GM20000 (cell line): Measurements from ENCODE around the gene UNC119.

Experiments
- DNase-seq: peaks from one replicate; pipeline ENCODE4 v3.0.0; 2012; ENCODE audit warnings: low spot score
- TF ChIP-seq, protein P1 (sequence below): IDR thresholded peaks from 2 replicates; pipeline ENCODE4 v1.5.1; 2012; ENCODE audit warnings: mild to moderate bottlenecking, control low read depth; ENCODE audit errors: extremely low read depth, missing control alignments

UNC119 gene

DNA sequence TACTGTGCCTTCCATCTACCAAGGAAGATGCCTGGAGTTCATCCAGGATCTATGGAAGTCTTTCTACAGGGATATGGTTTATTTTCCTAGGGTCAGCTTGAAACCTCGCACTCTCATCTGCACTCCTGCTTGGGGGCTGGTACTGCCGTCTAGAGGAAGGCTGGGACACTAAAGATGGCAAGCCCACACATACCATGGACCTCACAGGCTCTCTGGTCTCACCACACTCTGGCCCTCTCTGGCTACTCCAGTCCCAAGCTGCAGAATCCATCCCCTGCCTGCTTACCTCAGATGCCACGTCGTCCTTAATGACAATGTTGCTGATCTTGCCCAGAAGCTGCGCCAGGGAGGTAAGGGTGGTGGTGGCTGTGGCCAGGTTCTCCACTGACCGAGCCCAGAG is 2.1 kb upstream of the UNC119 start:
- no peak for DNase-seq
- TF ChIP-seq, protein P1, sequence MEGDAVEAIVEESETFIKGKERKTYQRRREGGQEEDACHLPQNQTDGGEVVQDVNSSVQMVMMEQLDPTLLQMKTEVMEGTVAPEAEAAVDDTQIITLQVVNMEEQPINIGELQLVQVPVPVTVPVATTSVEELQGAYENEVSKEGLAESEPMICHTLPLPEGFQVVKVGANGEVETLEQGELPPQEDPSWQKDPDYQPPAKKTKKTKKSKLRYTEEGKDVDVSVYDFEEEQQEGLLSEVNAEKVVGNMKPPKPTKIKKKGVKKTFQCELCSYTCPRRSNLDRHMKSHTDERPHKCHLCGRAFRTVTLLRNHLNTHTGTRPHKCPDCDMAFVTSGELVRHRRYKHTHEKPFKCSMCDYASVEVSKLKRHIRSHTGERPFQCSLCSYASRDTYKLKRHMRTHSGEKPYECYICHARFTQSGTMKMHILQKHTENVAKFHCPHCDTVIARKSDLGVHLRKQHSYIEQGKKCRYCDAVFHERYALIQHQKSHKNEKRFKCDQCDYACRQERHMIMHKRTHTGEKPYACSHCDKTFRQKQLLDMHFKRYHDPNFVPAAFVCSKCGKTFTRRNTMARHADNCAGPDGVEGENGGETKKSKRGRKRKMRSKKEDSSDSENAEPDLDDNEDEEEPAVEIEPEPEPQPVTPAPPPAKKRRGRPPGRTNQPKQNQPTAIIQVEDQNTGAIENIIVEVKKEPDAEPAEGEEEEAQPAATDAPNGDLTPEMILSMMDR, result no peak

DNA sequence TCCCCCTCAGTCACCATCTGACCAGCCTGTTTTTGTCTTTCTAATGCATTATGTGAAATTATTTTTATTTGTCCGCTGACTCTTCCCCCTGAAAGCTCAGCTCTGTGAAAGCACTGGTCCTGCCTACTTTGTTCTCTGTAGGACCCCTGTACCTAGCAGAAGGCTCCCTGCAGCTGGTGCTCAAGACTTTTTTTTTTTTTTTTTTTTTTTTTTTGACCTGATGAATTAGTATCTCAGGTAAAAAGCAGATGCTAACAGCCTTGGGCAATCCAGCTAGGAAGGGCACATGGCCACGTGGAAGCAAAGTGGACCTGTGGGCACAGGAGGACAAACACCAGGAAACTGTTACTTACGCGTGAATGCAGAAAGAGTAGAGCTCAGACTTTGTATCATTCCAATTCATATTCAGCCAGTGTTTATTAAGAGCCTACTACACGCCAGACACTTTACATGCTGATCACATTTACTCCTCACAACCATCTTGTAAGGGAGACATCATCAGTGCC is 629 bp upstream of the UNC119 start:
- TF ChIP-seq, protein P1, result no peak
- no peak for DNase-seq

DNA sequence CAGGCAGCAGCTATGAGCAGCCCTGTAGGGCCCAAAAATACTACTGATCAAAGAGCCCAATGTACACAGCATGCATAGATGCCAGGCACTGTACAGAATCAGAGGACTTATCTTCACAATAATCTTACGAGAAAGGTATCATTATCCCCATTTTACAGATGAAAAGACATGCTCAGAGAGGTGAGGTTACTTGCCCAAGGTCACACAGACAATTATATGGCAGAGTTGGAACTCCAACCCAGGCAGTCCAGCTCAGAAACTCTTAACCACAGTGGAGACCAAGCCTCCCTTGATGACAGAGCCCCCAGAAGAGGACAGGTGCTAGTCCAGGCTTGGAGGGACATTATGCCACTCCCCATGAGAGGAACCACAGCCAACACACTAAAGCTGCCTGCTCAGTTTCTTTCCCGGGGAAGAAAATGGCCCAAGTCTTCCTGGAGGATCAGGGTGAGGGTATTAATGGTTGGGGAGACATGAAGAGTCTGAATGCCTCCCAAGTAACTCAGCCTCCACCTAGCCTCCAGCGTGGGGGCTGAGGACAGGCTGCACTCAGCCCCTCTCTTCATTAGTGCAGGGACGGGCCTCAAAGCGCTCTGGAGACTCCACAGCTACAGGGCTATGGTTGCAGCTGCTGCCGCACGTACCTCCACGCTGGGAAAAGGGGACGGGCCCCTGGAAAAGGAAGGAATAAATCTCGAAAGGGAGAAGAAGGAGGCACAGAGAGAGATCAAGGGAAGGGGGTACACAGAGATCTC is 826 bp downstream of the UNC119 start:
- TF ChIP-seq, protein P1, result no peak
- no peak for DNase-seq

DNA sequence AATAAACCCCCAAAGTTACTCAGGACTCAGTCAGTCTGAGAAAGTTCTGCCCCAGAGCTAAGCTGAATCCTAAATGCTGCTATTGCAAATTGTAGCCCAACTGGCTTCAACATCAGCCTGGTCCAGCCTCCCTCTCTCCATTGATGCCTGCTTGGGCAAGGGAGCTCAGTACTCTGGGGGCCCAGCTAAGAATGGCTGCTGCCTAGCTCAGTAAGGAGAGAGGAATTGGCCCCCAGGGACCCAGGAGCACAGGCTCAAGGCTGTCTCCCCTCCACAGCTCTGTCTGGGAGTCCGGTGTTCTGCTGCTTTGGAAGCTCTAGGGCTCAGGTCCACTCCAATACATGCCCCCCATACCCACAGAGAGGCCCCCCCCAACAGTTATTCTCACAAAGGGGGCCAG is 1.6 kb downstream of the UNC119 start:
- DNase-seq, result no peak
- TF ChIP-seq, protein P1, result no peak

DNA sequence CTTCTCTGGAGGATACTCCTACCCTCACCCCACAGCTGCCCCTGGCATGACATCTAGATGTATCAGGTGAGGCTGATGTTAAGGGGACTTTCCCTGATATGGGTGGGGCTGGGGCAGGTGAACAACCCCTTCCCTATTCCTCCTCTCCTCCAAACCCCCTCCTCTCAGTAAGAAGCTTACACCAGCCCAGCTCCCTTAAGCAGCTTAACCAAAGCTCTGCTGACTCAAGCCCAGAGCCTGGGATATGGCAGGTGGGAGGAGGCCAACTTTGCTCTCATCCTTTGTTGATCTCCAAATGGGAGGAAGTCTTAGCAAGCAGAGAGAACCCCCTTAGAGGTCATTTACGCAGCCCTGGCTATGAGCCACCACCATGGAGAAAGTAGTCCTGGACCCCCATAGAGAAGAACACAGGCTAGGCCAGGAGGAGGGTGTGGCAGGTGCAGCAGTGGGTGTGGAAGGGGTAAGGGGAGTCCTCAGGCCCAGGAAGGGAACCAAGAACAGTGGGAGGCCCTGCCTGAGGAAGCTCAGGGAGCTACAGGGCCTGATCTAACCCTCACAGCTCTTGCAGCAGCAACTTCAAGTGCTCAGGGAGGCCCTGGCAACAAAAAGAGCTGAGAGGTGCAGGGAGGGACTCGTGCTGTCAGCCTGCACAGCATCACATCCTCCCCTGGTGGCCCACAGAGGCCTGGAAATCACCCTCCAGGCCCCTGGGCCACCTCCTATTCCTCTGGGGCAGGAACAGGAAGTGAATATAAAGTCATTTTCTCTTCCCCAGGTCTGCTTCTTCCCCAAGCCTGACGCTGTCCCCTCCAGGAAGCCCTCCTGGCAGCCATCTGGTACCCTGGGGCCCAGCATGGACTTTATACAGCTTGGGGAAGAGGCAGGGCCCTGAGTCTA is 2.9 kb downstream of the UNC119 start:
- DNase-seq, result peak; percentile 86
- TF ChIP-seq, protein P1, result no peak

DNA sequence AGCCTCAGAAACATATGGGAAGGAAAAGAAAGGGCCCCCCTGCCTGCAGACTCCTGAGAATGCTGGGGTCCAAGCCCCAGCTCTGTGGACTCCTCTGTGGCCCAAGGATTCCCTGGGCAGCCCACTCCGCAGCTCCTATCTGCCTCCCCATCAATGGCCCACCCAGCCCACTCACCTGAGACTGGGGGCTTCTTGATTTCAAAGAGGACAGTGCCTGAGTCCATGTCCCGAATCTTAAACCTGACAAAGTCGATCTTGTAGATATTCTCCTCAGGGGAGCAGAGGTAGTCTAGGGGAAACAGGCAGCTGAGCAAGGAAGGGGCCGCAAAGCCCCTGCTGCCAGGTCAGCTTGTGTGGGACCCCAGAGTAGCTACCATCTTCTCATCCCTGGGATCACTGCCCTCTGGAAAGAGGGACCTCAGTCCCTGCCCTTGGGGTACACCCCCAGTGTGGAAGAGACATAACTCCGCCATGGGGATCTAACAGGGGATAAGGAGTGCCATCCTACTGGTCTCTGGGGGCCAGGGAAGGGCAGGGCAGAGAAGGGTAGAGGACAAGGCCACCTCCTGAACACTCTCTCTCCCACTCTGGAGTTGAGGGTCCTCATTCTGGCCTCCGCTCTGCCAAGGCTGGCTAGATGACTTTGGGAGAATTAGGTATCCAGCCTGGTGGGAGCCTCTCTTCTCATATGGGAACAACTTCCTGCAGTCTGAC is 3.9 kb downstream of the UNC119 start:
- no peak for DNase-seq
- TF ChIP-seq, protein P1, result no peak
